SK-N-MC (cell line): ENCODE measurements around the gene CIITA.

Source experiments
- EZH2 ChIP-seq: fragments of 200-600 bp; sonication (generic); IDR thresholded peaks from one replicate; pipeline ENCODE4 v1.6.1; 2017; ENCODE audit warnings: antibody characterized with exemption
- FOXP2 ChIP-seq: optimal IDR thresholded peaks from 2 replicates; pipeline ENCODE3; 2011; ENCODE audit warnings: mild to moderate bottlenecking, moderate library complexity; ENCODE audit not compliant: insufficient read depth; ENCODE audit errors: extremely low read length, control extremely low read depth
- POLR2AphosphoS5 ChIP-seq: IDR thresholded peaks from 2 replicates; pipeline ENCODE4 v1.6.1; 2012; ENCODE audit warnings: mild to moderate bottlenecking, low read depth, low read length, borderline replicate concordance

- TF ChIP-seq EZH2 (no peak), POLR2AphosphoS5 (no peak), FOXP2 (no peak)
These were observed at the start of gene CIITA for GRCh38 chr16:10876799-10877341.
